Ascending aorta (tissue), 2 donors: ENCODE data around the gene SYP. TPM values are rescaled to one million over a fixed set of nuclear protein-coding genes. Genes with fewer than 3 reads are reported as not detected.

Experiments
- DNase-seq, 2 donors: peaks; one replicate each; pipeline ENCODE4 v3.0.0-alpha.2; 2019; ENCODE audit warnings: low spot score in 2 of 2
- H3K27ac ChIP-seq, 2 donors: fragments of 200-600 bp; sonication (generic); one replicate each; pipeline ENCODE4 v1.5.1; 2016 to 2017; ENCODE audit warnings: mild to moderate bottlenecking in 1 of 2
- H3K27me3 ChIP-seq: fragments of 200-600 bp; sonication (generic); one replicate; pipeline ENCODE4 v1.5.1; 2017
- H3K36me3 ChIP-seq, 2 donors: fragments of 200-600 bp; sonication (generic); one replicate each; pipeline ENCODE4 v1.5.1; 2016
- H3K4me1 ChIP-seq, 2 donors: fragments of 200-600 bp; sonication (generic); one replicate each; pipeline ENCODE4 v1.5.1; 2016 to 2017; ENCODE audit warnings: mild to moderate bottlenecking in 1 of 2
- H3K4me3 ChIP-seq, 2 donors: fragments of 200-600 bp; sonication (generic); one replicate each; pipeline ENCODE4 v1.5.1; 2016 to 2017; ENCODE audit warnings: mild to moderate bottlenecking in 1 of 2
- H3K9me3 ChIP-seq, 2 donors: fragments of 200-600 bp; sonication (generic); one replicate each; pipeline ENCODE4 v1.5.1; 2016
- intact Hi-C: fragments of 100-400 bp; cut with DNase I; formaldehyde crosslinking; loops from one replicate; pipeline ENCODE4 v1.15.1; 2023
- total RNA-seq: library from RNA; depleted of rRNA; stranded (reverse); fragments of >200 nt; gene quantifications from one replicate; pipeline ENCODE4 v1.1.0, GENCODE V29; 2016
- TF ChIP-seq, protein P1 (sequence below), 3 experiments: fragments of 200-600 bp in 2 of 3; fragments of 450-650 bp in 1 of 3; sonication (generic) in 2 of 3; IDR thresholded peaks; one replicate each; pipeline ENCODE4 v1.5.1; 2016 to 2019; ENCODE audit warnings: antibody characterized with exemption in 3 of 3, mild to moderate bottlenecking in 1 of 3, moderate library complexity in 1 of 3

SYP gene
- total RNA-seq, 1 donor from 2014 or later, result 0.53 TPM

- Histone ChIP-seq H3K9me3 (no peaks in the 10 kb centered on the region), H3K4me3 (peak overlapping the region; percentile 70 to 72), H3K27me3 (no peaks in the 10 kb centered on the region), H3K36me3 (peaks cover 14 to 18% of the 10 kb centered on the region in 2 donors), H3K4me1 (peaks cover 4% of the 10 kb centered on the region in 2 donors), H3K27ac (peak overlapping the region; percentile 88 to 89)
- TF ChIP-seq, protein P1, sequence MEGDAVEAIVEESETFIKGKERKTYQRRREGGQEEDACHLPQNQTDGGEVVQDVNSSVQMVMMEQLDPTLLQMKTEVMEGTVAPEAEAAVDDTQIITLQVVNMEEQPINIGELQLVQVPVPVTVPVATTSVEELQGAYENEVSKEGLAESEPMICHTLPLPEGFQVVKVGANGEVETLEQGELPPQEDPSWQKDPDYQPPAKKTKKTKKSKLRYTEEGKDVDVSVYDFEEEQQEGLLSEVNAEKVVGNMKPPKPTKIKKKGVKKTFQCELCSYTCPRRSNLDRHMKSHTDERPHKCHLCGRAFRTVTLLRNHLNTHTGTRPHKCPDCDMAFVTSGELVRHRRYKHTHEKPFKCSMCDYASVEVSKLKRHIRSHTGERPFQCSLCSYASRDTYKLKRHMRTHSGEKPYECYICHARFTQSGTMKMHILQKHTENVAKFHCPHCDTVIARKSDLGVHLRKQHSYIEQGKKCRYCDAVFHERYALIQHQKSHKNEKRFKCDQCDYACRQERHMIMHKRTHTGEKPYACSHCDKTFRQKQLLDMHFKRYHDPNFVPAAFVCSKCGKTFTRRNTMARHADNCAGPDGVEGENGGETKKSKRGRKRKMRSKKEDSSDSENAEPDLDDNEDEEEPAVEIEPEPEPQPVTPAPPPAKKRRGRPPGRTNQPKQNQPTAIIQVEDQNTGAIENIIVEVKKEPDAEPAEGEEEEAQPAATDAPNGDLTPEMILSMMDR (IDR thresholded peaks at IDR 0.05), result no peak
- intact Hi-C loops, result no loop called here
- peak in 1 of 2 donors; percentile 83 for DNase-seq
Observed at GRCh38 chrX:49172280-49172780, 27.7 kb downstream of the SYP start.

DNA sequence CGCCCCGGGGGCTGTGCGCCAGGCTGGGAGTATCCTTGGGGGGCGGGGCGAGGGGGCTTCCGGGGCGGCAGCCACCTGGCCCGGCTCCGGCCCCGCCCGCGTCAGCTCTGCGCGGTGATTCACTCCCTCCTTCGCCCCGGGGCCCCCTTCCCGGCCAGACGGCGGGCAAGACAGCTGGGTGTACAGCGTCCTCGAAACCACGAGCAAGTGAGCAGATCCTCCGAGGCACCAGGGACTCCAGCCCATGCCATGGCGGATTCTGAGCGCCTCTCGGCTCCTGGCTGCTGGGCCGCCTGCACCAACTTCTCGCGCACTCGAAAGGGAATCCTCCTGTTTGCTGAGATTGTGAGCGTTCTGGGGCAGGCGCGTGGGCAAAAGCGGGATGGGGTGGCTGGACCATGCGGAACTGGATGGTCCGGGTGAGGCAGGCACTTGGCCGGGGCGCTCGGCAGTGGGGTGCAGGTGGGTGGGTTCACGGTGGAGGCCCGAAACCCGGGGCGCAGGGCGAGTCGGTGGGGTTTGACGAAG is 28.2 kb downstream of the SYP start, which contains the start of gene PLP2:
Gene PLP2, plus strand, starts transcription at position 147 of the 528 bp plus-strand sequence. Its CDS starts 103 bp downstream, at position 250.
- DNase-seq, result peak in 1 of 2 donors; percentile 85
- Histone ChIP-seq H3K36me3 (peaks cover 14 to 18% of the 10 kb centered on the region in 2 donors), H3K9me3 (no peaks in the 10 kb centered on the region), H3K27ac (peak within 1 kb of the TSS; percentile 88 to 89), H3K4me3 (peak within 1 kb of the TSS; percentile 70 to 72), H3K27me3 (no peaks in the 10 kb centered on the region), H3K4me1 (peaks cover 4% of the 10 kb centered on the region in 2 donors)
- intact Hi-C loops, result no loop called here
- TF ChIP-seq, protein P1 (IDR thresholded peaks at IDR 0.05), result no peak

GRCh38 chrX:49167740-49168108 is 32.3 kb downstream of the SYP start:
- H3K27me3 ChIP-seq, result no peaks in the 10 kb centered on the region
- no peaks in the 10 kb centered on the region for H3K9me3 ChIP-seq
- TF ChIP-seq, protein P1 (IDR thresholded peaks at IDR 0.05), result no peak
- H3K36me3 ChIP-seq, result no peaks in the 10 kb centered on the region
- H3K4me1 ChIP-seq, result peaks cover 0 to 4% of the 10 kb centered on the region in 2 donors
- intact Hi-C loops, result loop anchor here (1.0 to 10.0 kb wide), 4 partner anchors 12 to 253 kb away; partner anchors contain the start of genes GPKOW, PIM2 and SLC35A2
- peak overlapping the region; percentile 88 to 91 for H3K27ac ChIP-seq
- peak overlapping the region; percentile 39 to 58 for H3K4me3 ChIP-seq
- DNase-seq, result no peak

DNA sequence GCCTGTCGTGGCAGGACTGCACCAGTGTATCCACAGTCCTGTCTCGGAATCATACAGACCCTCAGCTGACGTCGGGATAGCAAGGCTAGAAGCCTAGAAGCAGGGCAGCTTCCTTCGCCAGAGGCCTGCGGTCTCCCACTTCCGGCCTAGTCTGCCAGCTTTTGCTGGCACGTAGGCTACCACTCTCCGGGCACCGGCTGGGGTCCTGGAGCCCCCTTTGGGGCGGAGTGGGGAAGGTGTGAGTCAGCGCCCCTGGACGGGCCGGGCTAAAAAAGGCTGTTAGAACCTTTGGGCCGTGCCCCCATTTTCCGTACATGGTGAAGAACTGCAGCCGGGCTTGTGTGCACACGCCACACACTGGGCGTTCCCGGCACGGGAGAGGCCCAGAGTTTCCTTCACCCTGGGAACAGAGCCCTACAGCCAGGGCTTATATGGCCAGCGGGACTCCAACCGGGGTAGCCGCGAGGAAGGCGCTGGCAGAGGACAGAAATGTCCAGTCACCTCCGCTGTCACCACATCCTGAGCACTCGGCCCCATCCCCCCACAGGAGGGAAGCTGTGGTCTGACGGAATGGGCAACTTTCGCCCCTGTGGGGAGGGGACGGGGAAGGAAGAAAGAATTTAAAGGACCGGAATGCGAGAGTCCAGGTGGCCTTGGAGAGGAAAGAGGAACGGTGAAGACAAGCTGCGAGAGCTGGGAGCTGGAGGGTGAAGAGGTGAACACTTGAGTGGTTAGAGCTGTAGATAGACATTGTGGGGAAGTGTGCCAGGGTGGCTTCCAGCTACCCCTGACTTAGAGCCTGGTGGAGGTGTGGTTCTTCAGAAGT is 32.9 kb downstream of the SYP start:
- Histone ChIP-seq H3K27ac (peak overlapping the region; percentile 88 to 91), H3K36me3 (no peaks in the 10 kb centered on the region), H3K4me3 (peak overlapping the region; percentile 39 to 58), H3K4me1 (peaks cover 0 to 4% of the 10 kb centered on the region in 2 donors), H3K27me3 (no peaks in the 10 kb centered on the region), H3K9me3 (no peaks in the 10 kb centered on the region)
- intact Hi-C loops, result loop anchor here (1.0 to 10.0 kb wide), 4 partner anchors 12 to 252 kb away; partner anchors contain the start of genes GPKOW, PIM2 and SLC35A2
- DNase-seq, result peak; percentile 76 to 93
- TF ChIP-seq, protein P1 (IDR thresholded peaks at IDR 0.05), result no peak

DNA sequence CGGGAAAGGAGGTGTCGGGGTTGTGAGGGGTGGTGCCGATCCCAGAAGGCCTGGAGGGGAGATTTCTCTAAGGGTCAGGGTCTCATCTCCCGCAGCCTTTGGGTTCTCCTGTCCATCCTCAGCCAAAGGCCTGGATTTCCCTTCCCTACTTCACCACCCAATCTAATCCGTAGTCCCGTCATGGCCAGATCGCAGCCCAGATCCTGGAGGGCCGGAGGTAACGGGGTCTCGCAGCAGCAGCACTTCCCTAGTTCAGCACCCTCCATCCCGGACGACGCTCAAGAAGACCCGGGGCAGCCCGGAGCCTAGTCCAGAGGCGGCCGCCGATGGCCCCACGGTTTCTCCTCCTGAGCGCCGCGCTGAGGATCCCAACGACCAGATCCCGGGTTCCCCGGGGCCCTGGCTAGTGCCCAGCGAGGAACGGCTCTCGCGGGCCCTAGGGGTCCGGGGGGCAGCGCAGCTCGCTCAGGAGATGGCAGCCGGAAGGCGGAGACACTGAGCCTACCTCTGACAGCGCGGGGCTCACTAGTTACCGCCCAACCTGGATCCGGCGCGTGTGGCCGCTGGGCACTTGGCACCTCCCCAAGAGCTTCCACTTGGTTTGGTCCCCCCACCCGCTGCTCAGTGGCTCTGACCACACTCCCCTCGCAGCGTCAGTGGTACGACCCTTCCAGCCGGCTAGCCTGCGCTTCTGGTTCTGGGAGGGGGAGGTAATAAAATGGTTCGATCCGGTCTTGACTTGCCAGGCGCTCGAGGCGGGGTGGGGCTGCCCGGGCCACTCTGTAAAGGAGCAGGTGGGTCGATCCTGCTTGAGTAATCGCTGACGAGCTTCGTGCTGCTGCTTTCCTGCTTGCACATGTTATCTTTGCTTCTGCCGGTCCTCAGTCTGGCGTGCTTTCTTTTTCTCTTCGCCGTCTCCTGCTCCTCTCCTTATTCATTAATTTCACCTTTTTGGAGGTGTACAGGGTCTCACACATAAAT is 33.8 kb downstream of the SYP start:
- Histone ChIP-seq H3K27ac (peak overlapping the region; percentile 88 to 91), H3K27me3 (no peaks in the 10 kb centered on the region), H3K4me1 (peaks cover 0 to 4% of the 10 kb centered on the region in 2 donors), H3K36me3 (no peaks in the 10 kb centered on the region), H3K4me3 (peak overlapping the region; percentile 33 to 58), H3K9me3 (no peaks in the 10 kb centered on the region)
- intact Hi-C loops, result loop anchor here (2.0 to 10.0 kb wide), 2 partner anchors 25 to 251 kb away; partner anchors contain the start of genes PIM2 and SLC35A2
- TF ChIP-seq, protein P1 (IDR thresholded peaks at IDR 0.05), result peak in 1 of 3 experiments; percentile 25
- peak in 1 of 2 donors; percentile 85 for DNase-seq
